ENCODE data around the gene GPRIN1. TPM values are rescaled to one million over a fixed set of nuclear protein-coding genes. Genes with fewer than 3 reads are reported as not detected.
A peak's percentile ranks its signal among the peaks of the same experiment; 100 is the strongest.

GPRIN1 gene
- 1.6 TPM for polyA plus RNA-seq (2012; ENCODE audit: missing spikeins)

- FAIRE-seq (peak; percentile 91), DNase-seq (ENCODE audit: insufficient read length) (peak; percentile 93)
- TF ChIP-seq TAF1 (IDR thresholded peaks at IDR 0.05; ENCODE audit: borderline replicate concordance, low read depth, low read length) (no peak), POLR2A (IDR thresholded peaks at IDR 0.05; ENCODE audit: low read depth, low read length) (no peak; the same call in 1 of the 2 replicates), POLR2AphosphoS5 (IDR thresholded peaks at IDR 0.05; ENCODE audit: low read depth, low read length) (no peak)
Measured at GRCh38 chr5:176609724-176610434, at the start of gene GPRIN1. GPRIN1 (minus strand) TSS chr5:176610156; CDS start chr5:176599834, 10,322 bp downstream.

GRCh38 chr5:176659512-176659839, 49.5 kb upstream of the GPRIN1 start:
- DNase-seq (ENCODE audit: insufficient read length) (no peak), FAIRE-seq (no peak)
- no peak for TF ChIP-seq TAF1 (IDR thresholded peaks at IDR 0.05; ENCODE audit: borderline replicate concordance, low read depth, low read length)
- TF ChIP-seq POLR2AphosphoS5 (IDR thresholded peaks at IDR 0.05; ENCODE audit: low read depth, low read length), result no peak
- TF ChIP-seq POLR2A (IDR thresholded peaks at IDR 0.05; ENCODE audit: low read depth, low read length), result no peak

- FAIRE-seq (peak; percentile 85), DNase-seq (ENCODE audit: insufficient read length) (no peak)
- TF ChIP-seq POLR2A (IDR thresholded peaks at IDR 0.05; ENCODE audit: low read depth, low read length) (no peak), TAF1 (IDR thresholded peaks at IDR 0.05; ENCODE audit: borderline replicate concordance, low read depth, low read length) (no peak), POLR2AphosphoS5 (IDR thresholded peaks at IDR 0.05; ENCODE audit: low read depth, low read length) (no peak)
Measured at GRCh38 chr5:176658817-176659511, 49.0 kb upstream of the GPRIN1 start.

- TF ChIP-seq POLR2AphosphoS5 (IDR thresholded peaks at IDR 0.05; ENCODE audit: low read depth, low read length), result no peak
- no peak for TF ChIP-seq POLR2A (IDR thresholded peaks at IDR 0.05; ENCODE audit: low read depth, low read length)
- TF ChIP-seq TAF1 (IDR thresholded peaks at IDR 0.05; ENCODE audit: borderline replicate concordance, low read depth, low read length), result no peak
- peak; percentile 80 for FAIRE-seq
- peak; percentile 67 for DNase-seq (ENCODE audit: insufficient read length)
Measured at GRCh38 chr5:176658007-176658599, 48.1 kb upstream of the GPRIN1 start.

GRCh38 chr5:176656467-176656990, 46.6 kb upstream of the GPRIN1 start:
- TF ChIP-seq POLR2A (IDR thresholded peaks at IDR 0.05; ENCODE audit: low read depth, low read length) (no peak), POLR2AphosphoS5 (IDR thresholded peaks at IDR 0.05; ENCODE audit: low read depth, low read length) (no peak), TAF1 (IDR thresholded peaks at IDR 0.05; ENCODE audit: borderline replicate concordance, low read depth, low read length) (no peak)
- no peak for FAIRE-seq
- no peak for DNase-seq (ENCODE audit: insufficient read length)

- no peak for DNase-seq (ENCODE audit: insufficient read length)
- no peak for TF ChIP-seq POLR2A (IDR thresholded peaks at IDR 0.05; ENCODE audit: low read depth, low read length)
- no peak for TF ChIP-seq POLR2AphosphoS5 (IDR thresholded peaks at IDR 0.05; ENCODE audit: low read depth, low read length)
- TF ChIP-seq TAF1 (IDR thresholded peaks at IDR 0.05; ENCODE audit: borderline replicate concordance, low read depth, low read length), result no peak
- no peak for FAIRE-seq
Measured at GRCh38 chr5:176654856-176655255, 44.9 kb upstream of the GPRIN1 start.

GRCh38 chr5:176653401-176654385, 43.7 kb upstream of the GPRIN1 start:
- no peak for DNase-seq (ENCODE audit: insufficient read length)
- FAIRE-seq, result peak; percentile 50
- TF ChIP-seq POLR2AphosphoS5 (IDR thresholded peaks at IDR 0.05; ENCODE audit: low read depth, low read length) (no peak), TAF1 (IDR thresholded peaks at IDR 0.05; ENCODE audit: borderline replicate concordance, low read depth, low read length) (no peak), POLR2A (IDR thresholded peaks at IDR 0.05; ENCODE audit: low read depth, low read length) (no peak)

GRCh38 chr5:176652136-176652535, 42.2 kb upstream of the GPRIN1 start:
- TF ChIP-seq POLR2AphosphoS5 (IDR thresholded peaks at IDR 0.05; ENCODE audit: low read depth, low read length) (no peak), POLR2A (IDR thresholded peaks at IDR 0.05; ENCODE audit: low read depth, low read length) (no peak), TAF1 (IDR thresholded peaks at IDR 0.05; ENCODE audit: borderline replicate concordance, low read depth, low read length) (no peak)
- no peak for FAIRE-seq
- DNase-seq (ENCODE audit: insufficient read length), result no peak

GRCh38 chr5:176651472-176651980, 41.6 kb upstream of the GPRIN1 start:
- no peak for DNase-seq (ENCODE audit: insufficient read length)
- TF ChIP-seq POLR2AphosphoS5 (IDR thresholded peaks at IDR 0.05; ENCODE audit: low read depth, low read length), result no peak
- no peak for FAIRE-seq

GRCh38 chr5:176650354-176650884, 40.5 kb upstream of the GPRIN1 start:
- DNase-seq (ENCODE audit: insufficient read length), result no peak
- no peak for FAIRE-seq
- TF ChIP-seq POLR2AphosphoS5 (IDR thresholded peaks at IDR 0.05; ENCODE audit: low read depth, low read length) (no peak), TAF1 (IDR thresholded peaks at IDR 0.05; ENCODE audit: borderline replicate concordance, low read depth, low read length) (no peak), POLR2A (IDR thresholded peaks at IDR 0.05; ENCODE audit: low read depth, low read length) (no peak)

All from GM12892 (cell line).